GM19438 (cell line): ENCODE measurements around the gene KRT7.
"Not testable (repeated sequence)": the region's sequence is repeated elsewhere in the genome, so short reads cannot be mapped to it uniquely, and the experiment has no call there.

ENCODE experiments used
- ATAC-seq: cut with Tn5 transposase; IDR thresholded peaks from one replicate; pipeline ENCODE4 v1.9.1; 2021; ENCODE audit warnings: low read depth; ENCODE audit not compliant: unreplicated experiment

Gene KRT7

GRCh38 chr12:52253391-52254179 is 20.5 kb downstream of the KRT7 start:
- ATAC-seq = no peak

GRCh38 chr12:52254180-52254964 is 21.3 kb downstream of the KRT7 start:
- no peak for ATAC-seq

DNA sequence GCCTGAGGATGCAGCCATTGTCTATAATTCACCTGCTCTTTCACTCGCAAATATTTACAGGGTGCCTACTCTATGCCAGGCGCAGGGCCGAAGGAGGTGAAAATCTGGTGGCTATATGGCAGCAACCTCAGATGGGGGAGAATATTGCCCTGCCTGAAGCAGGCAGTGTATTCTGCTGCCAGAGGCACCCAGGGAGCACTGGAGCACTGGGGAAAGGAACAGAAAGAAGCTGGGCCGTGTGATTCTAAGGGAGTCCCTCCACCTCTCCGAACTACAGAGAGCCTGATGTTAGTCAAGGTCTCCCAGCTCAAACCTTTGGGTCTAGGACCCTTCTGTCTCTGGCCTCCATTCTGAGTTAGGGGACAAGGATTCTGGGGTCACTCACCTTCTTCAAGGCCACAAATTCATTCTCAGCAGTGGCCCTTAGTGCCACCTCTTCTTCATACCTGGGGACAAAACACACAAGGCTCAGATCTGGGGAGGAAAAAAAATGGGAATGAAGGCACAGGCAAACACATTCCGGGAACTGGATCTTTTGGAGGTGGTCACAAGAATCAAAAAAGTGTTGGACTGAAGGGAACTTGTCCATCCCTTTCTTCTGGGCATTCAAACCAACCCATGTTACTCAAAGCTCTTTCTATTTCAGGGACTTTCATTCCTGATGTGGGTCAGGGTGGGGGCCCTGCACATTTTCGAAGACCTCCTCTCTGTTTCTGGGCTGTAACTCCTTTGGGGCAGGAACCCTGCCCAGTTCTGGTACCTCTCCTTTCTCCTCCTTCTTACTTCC is 22.1 kb downstream of the KRT7 start:
- ATAC-seq = no peak

- no peak for ATAC-seq
Measured at GRCh38 chr12:52255926-52256583, 23.0 kb downstream of the KRT7 start.

DNA sequence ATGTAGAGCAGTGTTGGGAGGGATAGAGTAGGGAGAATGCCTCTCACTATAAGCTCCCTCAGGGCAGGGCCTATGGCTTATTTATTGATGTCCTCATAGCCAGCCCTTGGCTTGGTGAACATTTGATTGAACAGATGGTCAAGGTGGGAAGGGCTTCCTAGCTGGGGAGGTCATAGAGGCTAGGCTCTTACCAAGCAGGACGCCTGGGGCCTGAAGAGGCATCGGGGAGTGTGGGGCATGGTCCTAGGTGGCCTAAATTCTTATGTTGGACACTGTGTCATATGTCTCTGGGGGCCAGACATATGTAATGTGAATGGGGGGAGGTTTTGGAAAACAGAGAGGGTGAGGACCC is 23.5 kb downstream of the KRT7 start:
- no peak for ATAC-seq

DNA sequence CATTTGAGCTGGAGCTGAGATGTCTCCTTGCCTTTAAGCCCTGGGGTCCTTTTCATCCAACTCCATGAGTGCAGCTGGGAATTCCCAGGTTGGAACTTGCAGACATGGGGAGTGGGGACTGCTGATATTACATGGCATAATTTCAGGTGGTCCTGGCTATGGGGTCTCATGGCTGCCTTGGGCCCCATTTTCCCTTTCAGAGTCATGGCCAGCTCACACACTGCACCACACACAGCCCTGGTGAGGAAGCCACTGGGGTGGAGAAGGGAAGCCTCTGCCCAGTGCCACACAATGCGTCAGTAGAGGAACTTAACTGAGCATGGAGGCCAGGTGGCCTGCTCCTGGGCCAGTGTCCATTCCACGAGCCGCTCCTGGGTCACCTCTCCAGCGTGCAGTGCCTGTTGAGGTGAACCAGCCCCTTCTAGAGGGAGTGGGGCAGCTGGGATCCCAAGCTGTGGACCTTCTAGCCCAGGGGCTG is 24.1 kb downstream of the KRT7 start:
- no peak for ATAC-seq

DNA sequence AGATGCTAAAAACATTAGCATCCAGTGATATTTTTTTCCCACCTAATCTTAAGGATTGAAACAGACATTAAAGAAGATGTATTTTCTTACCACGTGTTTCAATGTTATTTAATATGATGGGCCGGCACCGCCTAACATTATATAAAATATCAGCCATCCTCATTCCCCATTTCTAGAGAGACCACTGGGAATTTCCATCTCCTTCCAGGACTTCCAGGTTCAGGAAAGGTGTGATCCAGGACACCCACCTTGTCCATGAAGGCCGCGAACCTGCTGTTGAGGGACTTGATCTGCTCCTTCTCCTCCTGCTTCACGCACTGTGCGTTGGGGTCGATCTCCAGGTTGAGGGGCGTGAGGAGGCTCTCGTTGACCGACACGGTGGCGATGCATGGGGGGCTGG is 24.9 kb downstream of the KRT7 start:
- ATAC-seq = not testable (repeated sequence)

DNA sequence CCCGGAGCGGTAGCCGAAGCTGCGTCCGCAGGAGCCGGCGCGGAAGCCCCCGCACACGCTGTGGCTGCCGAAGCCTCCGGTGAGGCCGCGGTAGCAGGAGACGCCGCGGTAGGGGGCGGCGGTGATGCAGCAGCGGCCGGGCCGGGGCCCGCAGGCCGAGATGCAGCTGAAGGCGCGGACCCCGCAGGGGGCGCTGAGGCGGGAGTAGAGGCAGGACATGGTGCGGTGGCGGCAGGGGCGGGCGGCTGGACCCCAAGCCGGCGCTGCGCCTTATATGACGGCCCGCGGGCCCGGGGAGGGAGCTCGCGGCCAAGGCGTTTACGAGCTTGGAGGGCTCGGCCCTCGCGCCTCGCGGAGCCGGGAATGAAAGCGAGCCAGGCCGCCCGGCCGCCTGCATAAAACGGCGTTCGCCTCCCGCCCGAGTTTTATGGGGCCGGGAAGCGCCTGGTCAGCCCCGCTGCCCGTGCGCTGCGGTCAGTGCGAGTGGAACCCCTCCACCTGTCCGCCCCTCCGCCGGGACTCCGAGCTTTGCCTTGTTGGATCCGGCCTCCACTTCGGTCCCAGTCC is 25.4 kb downstream of the KRT7 start:
- ATAC-seq = no peak

GRCh38 chr12:52259657-52260243 is 26.7 kb downstream of the KRT7 start:
- ATAC-seq = no peak

DNA sequence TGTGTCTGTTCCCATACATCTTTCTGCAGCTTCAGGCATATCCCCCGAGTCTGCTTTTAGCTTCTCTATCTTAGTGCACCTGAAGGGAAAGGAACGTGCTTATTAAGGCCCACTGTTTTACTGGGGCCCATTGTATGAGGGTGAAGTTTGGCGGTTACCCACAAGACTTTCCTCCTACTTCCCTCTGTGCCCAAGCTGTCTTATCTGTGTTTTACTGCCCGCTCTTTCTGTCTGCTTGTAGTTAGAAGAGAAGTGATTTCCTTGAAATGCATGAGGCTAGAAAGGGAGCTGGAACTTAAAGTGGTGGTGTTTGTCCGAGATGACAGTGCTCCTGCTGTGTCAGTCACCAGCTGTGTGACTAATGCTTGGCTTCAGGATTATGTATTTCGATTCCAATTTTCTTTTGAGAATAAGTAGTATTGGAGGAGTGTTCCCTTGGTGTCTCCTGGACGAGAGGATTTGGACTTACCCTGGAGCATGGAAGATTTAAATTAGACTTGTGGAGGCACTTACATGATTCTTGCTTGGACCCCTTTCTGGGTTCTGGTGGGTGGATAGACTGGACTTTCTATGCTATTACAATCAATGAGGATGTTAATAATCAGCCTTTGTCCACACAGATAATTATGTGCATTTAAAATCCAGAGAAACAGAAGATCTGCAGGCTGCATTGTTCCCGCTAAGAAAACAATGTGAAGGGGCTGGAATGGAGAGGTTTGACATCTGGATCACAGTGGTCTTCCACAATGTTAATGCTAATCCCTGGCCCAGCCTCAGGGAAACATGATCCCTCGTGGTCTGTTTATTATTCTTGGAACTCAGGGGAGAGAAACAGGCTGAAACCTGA is 27.5 kb downstream of the KRT7 start:
- no peak for ATAC-seq

DNA sequence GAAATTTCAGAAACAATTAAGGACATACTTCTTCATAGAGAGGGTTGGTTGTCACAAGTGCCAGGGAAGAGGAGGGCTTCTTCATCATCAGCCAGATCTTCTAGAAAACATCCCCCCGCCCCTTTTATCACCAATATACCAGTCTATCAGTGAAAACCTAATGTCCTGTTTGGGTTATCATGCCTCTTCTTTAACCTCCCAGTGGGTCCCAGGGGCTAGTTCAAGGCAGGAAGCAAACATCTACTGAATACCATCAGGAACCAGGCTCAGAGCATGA is 28.1 kb downstream of the KRT7 start:
- no peak for ATAC-seq

GRCh38 chr12:52262286-52262685 is 29.2 kb downstream of the KRT7 start:
- no peak for ATAC-seq

- no peak for ATAC-seq
Measured at GRCh38 chr12:52263761-52264434, 30.9 kb downstream of the KRT7 start.

DNA sequence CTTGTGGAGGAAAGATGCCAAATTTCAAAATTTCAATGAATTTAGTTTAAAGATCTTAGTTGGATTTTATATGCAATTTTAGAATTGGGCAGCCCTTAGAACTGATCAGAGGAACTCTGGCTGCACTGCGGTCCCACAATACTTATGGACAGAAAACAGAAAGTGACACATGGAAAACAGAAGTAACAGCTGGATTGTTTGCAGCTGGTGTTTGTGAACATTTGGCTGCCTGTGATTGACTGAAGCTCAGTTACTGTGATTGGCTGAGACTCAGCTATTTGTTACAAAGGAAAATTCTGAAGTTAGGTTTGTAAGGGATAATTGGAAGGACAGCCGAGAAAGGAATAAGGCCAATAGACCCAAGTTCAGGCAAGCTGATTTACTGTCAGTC is 31.4 kb downstream of the KRT7 start:
- no peak for ATAC-seq

GRCh38 chr12:52266514-52266913 is 33.5 kb downstream of the KRT7 start:
- ATAC-seq = no peak

GRCh38 chr12:52267266-52267665 is 34.2 kb downstream of the KRT7 start:
- no peak for ATAC-seq

- ATAC-seq = no peak
Measured at GRCh38 chr12:52267699-52268098, 34.7 kb downstream of the KRT7 start.

DNA sequence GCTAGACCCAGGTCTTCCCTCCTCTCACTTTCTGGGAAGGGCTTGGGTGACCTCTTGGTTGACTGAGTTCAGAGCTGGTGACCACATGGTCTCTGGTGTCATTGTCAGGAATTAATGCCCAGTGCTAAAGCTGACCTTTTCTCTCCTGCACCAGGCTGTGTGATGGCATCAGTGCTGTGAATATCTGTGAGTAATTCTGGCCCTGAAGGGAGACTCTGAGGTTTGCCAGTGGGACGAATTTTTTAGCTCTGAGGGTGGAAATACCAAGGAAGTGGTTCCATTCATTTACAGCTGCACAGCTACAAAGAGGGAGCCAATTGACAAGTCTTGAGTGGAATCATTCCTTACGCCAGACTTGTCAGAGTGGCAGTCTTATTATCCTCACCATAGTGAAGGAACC is 35.2 kb downstream of the KRT7 start:
- ATAC-seq = no peak

DNA sequence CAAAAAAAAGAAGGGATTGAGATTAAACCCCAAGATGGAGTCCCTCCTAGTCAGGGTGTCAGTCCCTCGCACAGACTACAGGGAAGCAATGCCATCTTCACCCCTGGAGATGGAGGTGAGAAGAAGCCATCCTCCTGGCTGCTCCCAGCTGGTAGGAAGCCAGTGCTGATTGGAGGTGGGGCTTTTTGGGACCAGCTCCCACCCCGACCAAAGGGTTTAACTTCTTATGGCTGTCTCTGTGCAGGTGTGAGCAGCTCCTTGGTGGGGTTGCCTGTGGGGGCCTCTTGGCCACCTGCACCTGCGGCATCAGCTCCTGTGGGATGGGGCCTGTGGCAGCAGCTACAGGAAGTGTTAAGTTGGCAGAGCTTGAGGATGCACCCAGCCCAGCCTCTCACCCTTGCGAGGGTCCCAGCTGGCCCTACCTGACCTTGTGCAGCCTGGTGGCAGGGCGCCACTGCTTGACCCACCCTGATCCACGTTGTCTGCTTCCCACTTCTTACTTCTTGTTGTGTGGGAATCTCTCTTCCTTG is 37.6 kb downstream of the KRT7 start:
- no peak for ATAC-seq
